Cardiac fibroblast (primary cell): ENCODE results near the gene SERINC5.
"Not testable (repeated sequence)": the region's sequence is repeated elsewhere in the genome, so short reads cannot be mapped to it uniquely, and the experiment has no call there.

Source experiments
- DNase-seq, 2 donors: peaks; one replicate each; pipeline versions ENCODE4 v3.0.0 to v3.0.0-alpha.2; 2010; ENCODE audit warnings: low read depth in 2 of 2
- H3K4me3 ChIP-seq, 2 donors: replicated peaks in 1 of 2; 1 replicate in 1 of 2; 2 replicates in 1 of 2; pipeline ENCODE4 v1.5.1; 2011; ENCODE audit warnings: low read depth in 2 of 2, low read length in 2 of 2, mild to moderate bottlenecking in 2 of 2, moderate library complexity in 1 of 2
- CTCF ChIP-seq: IDR thresholded peaks from one replicate; pipeline ENCODE4 v1.5.1; 2011; ENCODE audit warnings: low read depth, mild to moderate bottlenecking, low read length, inconsistent platforms

Gene SERINC5

GRCh38 chr5:80255811-80256712 is at the start of gene SERINC5:
TSS of gene SERINC5 (minus strand) at chr5:80256048. CDS start at chr5:80255922, 126 bp downstream.
- peak; percentile 78 to 89 for DNase-seq
- peak within 1 kb of the TSS; percentile 67 to 71 for H3K4me3 ChIP-seq
- no peak for TF ChIP-seq CTCF

DNA sequence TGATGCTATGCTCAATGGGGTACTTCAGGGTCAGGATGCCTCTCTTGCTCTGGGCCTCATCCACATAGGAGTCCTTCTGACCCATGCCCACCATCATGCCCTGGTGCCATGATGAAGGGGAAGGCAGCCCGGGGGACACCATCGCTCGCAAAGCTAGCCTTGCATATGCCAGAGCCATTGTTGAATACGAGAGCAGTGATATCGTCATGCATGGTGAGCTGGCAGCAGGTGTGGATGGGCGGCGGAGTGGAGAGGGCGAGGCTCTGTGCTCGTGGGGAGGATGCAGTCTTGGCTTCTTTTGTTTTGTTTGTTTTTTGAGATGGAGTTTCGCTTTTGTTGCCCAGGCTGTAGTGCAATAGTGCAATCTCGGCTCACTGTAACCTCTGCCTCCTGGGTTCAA is 46.8 kb upstream of the SERINC5 start:
- no peak overlapping the region for H3K4me3 ChIP-seq
- no peak for TF ChIP-seq CTCF
- DNase-seq = no peak

DNA sequence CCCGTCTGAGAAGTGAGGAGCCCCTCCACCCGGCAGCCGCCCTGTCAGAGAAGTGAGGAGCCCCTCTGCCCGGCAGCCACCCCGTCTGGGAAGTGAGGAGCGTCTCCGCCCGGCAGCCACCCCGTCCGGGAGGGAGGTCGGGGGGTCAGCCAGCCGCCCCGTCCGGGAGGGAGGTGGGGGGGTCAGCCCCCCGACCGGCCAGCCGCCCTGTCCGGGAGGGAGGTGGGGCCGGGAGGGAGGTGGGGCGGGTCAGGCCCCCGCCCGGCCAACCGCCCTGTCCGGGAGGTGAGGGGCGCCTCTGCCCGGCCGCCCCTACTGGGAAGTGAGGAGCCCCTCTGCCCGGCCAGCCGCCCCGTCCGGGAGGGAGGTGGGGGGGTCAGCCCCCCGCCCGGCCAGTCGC is 45.5 kb upstream of the SERINC5 start:
- not testable (repeated sequence) for H3K4me3 ChIP-seq, DNase-seq

- DNase-seq = not testable (repeated sequence)
Measured at GRCh38 chr5:80300796-80301195, 44.9 kb upstream of the SERINC5 start.

DNA sequence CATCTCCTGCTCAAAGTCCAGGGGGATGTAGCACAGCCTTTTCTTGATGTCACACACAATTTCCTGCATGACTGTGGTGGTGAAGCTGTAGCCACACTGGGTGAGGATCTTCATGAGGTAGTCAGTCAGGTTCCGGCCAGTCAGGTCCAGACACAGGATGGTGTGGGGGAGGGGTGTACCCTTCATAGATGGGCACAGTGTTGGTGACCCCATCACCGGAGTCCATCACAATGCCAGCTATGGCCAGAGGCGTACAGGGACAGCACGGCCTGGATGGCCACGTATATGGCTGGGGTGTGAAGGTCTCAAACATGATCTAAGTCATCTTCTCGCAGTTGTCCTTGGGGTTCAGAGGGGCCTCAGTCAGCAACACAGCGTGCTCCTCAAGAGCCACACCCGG is 44.3 kb upstream of the SERINC5 start:
- DNase-seq = no peak
- no peak overlapping the region for H3K4me3 ChIP-seq
- no peak for TF ChIP-seq CTCF

More at GRCh38 chr5:80300796-80301195, 44.9 kb upstream of the SERINC5 start:
- H3K4me3 ChIP-seq = not testable (repeated sequence)

GRCh38 chr5:80299601-80300000 is 43.8 kb upstream of the SERINC5 start:
- no peak for TF ChIP-seq CTCF
- no peak overlapping the region for H3K4me3 ChIP-seq
- no peak for DNase-seq

- DNase-seq = no peak
- no peak for TF ChIP-seq CTCF
- H3K4me3 ChIP-seq = no peak overlapping the region
Measured at GRCh38 chr5:80296121-80296520, 40.3 kb upstream of the SERINC5 start.

- no peak overlapping the region for H3K4me3 ChIP-seq
- DNase-seq = no peak
- no peak for TF ChIP-seq CTCF
Measured at GRCh38 chr5:80291761-80292160, 35.9 kb upstream of the SERINC5 start.
